H1 (cell line): ENCODE results near the gene COL4A2.

Experiments
- TF ChIP-seq, protein P1 (sequence below): IDR thresholded peaks from 2 replicates; pipeline ENCODE4 v1.6.1; 2011; ENCODE audit warnings: low read depth, mild to moderate bottlenecking, low read length; ENCODE audit not compliant: insufficient read depth
- TF ChIP-seq, protein P2 (sequence below), 3 experiments: IDR thresholded peaks; 1 replicate in 2 of 3; 2 replicates in 1 of 3; pipeline versions ENCODE4 v1.5.1 to v1.6.1; 2011; ENCODE audit warnings: low read length in 3 of 3, mild to moderate bottlenecking in 3 of 3, inconsistent platforms in 2 of 3, low read depth in 1 of 3, moderate library complexity in 1 of 3; ENCODE audit not compliant: insufficient read depth in 1 of 3; ENCODE audit errors: control extremely low read depth in 1 of 3

DNA sequence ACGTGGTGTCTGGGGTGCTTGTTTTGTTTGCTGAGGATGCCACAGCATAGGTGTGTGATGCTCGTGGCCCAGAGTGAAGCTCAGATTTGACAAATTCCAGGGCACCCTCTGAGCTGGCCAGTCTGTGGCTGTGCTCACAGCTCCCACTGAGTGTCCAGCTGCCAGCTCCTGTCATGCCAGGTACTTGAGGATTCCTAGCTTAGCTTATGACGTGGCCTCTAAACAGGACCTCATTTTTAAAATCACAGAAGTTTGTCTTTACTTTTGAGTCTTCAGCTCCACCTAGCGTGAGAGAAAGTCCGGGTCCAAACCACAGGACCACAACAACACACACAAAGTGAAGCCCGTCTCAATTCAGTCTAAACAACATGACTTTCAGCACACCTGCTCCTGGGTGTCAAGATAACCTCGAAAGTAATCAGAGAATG is 137.2 kb downstream of the COL4A2 start:
- TF ChIP-seq, protein P1, sequence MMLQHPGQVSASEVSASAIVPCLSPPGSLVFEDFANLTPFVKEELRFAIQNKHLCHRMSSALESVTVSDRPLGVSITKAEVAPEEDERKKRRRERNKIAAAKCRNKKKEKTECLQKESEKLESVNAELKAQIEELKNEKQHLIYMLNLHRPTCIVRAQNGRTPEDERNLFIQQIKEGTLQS: no peak
- TF ChIP-seq, protein P2, sequence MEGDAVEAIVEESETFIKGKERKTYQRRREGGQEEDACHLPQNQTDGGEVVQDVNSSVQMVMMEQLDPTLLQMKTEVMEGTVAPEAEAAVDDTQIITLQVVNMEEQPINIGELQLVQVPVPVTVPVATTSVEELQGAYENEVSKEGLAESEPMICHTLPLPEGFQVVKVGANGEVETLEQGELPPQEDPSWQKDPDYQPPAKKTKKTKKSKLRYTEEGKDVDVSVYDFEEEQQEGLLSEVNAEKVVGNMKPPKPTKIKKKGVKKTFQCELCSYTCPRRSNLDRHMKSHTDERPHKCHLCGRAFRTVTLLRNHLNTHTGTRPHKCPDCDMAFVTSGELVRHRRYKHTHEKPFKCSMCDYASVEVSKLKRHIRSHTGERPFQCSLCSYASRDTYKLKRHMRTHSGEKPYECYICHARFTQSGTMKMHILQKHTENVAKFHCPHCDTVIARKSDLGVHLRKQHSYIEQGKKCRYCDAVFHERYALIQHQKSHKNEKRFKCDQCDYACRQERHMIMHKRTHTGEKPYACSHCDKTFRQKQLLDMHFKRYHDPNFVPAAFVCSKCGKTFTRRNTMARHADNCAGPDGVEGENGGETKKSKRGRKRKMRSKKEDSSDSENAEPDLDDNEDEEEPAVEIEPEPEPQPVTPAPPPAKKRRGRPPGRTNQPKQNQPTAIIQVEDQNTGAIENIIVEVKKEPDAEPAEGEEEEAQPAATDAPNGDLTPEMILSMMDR (IDR thresholded peaks at IDR 0.05; ENCODE audit: control extremely low read depth in 1 of 3, insufficient read depth in 1 of 3, low read depth in 1 of 3, low read length in 3 of 3): peak in 1 of 3 experiments; percentile 3; a peak in 1 of 4 replicates
